COR-L47 (cell line): Measurements from ENCODE around the gene TLCD3A.
"Not testable (repeated sequence)": the region's sequence is repeated elsewhere in the genome, so short reads cannot be mapped to it uniquely, and the experiment has no call there.

Source experiments
- DNase-seq: peaks from one replicate; lab custom pipeline; 2025; lab: John Stamatoyannopoulos, UW

TLCD3A gene

GRCh38 chr17:708132-708531 is 24.3 kb upstream of the TLCD3A start:
- no peak for DNase-seq

DNA sequence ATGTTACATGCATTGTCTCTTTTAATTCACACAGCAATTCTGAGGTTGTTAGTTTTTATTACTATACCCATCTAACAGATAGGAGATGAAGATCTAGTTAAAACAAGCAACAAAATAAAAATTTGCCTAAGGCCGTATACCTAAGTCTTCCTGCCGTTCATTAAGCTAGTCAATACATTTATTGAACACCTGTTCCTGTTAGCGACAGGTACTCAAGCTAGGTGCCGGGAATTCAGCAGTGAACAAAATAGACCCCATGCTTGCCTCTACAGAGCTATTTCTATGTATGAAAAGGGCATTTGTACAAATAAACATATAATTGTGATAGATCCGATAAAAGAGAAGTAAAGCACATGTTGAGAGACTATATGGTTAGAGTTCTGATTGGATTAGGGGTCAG is 14.3 kb upstream of the TLCD3A start:
- no peak for DNase-seq

GRCh38 chr17:720706-721539 is 11.5 kb upstream of the TLCD3A start:
- DNase-seq, result no peak

DNA sequence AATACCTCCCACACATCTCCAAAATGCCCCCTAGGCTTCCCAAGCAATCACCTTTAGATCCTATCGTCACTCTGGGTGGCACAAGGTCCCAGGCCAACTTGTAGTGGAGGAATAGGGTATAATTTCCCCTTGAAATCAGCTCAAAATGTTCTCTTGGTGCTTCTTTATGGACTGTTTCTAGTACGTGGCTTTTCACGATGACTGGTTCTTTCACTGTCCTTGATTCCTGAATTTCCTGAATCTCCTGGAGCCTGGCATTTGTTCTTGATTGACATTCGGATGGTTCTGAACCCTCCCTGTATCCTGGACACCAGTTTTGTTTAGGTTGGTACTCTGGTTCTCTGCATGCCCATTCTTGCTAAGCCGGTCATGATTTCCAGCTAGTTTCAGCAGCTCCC is 10.9 kb upstream of the TLCD3A start:
- DNase-seq, result no peak

- no peak for DNase-seq
Observed at GRCh38 chr17:725084-725483, 7.3 kb upstream of the TLCD3A start.

GRCh38 chr17:725746-726145 is 6.7 kb upstream of the TLCD3A start:
- DNase-seq, result no peak

DNA sequence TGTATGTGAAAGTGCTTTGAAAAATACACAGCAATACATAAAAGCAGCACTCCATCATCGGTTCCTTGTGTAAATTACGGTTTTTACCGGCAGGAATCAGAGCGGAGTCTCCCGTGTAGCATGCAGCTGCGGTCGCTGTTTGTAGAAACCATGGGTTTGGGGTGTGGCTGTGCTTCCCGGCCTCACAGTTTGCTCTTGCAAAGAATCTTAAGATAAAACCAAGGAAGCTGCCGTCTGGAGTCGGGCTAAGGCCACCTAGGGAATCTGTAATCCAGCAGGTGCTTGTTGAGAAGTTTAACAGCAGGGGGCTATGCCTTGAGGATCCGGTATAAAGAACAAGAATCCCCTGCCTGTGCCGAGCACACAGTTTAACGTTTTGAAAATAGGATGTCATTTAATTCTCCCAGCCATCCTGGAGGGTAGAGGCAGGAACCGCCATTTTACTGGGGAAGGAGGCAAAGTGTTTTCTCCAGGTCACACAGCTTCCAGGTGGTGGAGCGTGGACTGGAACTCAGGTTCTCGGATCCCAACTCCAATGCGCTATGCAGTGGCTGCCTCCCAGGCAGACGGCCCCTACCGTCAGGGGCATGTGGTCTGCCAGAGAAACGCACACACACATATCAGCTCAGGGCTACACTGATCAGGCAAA is 6.0 kb upstream of the TLCD3A start:
- DNase-seq, result no peak

- DNase-seq, result no peak
Observed at GRCh38 chr17:728911-729310, 3.5 kb upstream of the TLCD3A start.

- DNase-seq, result no peak
Observed at GRCh38 chr17:731644-732066, 741 bp upstream of the TLCD3A start.

GRCh38 chr17:732902-733720 is 715 bp downstream of the TLCD3A start:
- no peak for DNase-seq

DNA sequence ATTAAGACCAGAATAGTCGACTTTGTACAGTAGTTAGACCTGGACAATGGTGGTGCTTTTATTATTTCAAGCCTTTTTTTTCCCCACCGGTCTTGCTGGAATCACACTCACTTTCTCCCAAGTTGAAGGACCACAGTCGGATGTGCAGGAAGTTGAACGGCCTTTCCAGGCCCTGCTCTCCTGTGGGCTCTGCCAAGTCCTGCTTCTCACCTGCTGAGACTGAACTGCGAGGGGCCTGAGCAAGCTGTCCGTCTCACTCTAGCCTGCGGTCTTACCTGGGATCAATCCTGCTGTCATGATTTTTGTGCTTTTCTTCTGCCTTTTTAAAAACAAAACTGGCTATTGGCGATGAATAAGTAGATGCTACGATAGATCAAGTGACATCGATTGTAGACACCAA is 1.3 kb downstream of the TLCD3A start:
- no peak for DNase-seq

DNA sequence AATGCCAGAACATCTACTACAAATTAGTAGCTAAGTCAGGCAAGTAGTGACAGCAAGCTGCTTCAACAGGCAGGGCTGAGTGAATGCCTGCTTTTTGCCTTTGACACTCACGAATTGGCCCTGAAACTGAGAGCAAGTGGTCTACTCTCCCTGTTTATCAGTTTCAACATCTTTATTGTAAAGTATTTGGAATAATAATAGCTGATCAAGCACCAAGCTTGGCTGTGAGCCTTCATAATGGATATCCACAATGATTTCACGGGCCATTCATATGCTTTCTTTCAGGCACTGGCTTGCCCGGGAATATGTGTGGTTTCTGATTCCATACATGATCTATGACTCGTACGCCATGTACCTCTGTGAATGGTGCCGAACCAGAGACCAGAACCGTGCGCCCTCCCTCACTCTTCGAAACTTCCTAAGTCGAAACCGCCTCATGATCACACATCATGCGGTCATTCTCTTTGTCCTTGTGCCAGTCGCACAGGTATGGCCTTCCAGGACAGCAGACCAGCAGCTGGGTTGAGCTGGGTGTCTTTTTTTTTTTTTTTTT is 5.2 kb downstream of the TLCD3A start:
- no peak for DNase-seq

DNA sequence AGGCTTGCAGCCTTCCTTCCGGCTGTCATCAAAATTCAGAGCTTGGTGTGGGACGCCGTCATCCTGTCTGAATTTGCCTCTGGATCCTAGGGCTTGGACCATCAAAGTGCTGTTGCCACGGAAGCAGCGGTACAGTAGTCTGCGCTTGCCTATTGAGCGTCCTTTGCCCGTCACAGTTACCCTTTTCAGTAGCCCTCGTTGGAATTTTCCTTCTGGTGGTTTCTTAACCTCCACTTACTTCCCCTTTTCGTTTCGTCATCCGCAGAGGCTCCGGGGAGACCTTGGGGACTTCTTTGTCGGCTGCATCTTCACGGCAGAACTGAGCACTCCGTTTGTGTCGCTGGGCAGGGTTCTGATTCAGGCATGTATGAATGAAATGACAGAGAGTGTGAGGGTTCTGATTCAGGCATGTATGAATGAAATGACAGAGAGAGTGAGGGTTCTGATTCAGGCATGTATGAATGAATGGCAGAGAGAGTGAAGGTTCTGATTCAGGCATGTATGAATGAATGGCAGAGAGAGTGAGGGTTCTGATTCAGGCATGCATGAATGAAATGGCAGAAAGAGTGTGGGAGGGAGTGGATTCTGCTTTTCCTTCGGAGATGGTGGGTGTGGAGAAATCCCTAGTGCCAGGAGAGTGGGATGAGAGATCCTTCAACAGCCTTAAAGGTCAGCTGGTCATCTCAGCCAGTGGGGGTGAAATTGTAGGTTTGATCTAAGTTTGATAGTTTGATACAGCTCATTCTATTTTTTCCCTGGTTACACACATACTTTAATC is 8.0 kb downstream of the TLCD3A start:
- no peak for DNase-seq

DNA sequence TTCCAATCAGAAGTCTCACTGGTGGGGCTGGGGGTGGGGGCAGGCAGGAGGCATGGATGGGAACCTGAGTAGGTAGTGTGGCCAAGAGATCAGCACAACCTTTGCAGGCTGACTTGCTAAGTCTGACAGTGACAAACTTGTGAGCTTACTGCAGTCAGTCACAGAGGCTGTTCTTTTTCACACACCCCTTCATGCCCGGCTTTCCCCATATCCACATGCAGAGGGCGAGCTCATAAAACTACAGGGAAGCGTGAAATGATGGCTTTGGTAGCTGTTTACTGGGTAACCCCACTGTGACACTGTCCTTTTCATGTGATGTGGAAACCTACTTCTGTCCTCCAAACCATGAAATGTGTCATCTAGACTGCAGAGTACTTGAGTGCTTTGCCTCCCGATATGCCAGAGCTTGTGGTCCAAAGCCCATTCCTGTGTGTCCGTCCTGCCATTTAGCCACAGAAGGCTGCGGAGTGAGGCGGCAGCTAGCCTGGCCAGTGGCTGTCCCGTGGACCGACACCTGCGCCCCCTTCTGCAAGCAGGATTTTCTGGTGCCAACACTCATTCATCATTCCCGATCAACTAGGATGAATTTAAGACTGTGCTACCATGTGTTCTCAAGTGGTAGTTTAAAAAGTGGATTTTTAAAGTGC is 9.9 kb downstream of the TLCD3A start:
- no peak for DNase-seq

DNA sequence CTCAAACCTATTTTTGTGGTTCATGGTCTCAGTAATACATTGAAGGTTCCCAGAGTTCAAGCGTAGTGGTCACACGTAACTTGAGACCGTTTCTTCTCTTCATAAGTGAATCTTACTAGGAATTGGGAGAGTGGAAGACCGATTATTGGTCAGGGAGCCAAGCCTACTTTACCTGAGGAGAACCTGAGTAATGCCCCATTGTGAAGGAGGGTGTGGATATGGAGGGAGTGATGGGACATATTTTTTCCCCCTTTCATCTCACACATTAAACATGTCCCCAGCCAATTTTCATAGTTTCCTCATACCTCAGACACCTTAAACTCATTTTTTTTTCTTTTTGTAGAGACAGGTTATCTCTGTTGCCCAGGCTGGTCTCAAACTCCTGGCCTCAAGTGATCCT is 10.7 kb downstream of the TLCD3A start:
- DNase-seq, result no peak

GRCh38 chr17:744937-745336 is 12.5 kb downstream of the TLCD3A start:
- no peak for DNase-seq

DNA sequence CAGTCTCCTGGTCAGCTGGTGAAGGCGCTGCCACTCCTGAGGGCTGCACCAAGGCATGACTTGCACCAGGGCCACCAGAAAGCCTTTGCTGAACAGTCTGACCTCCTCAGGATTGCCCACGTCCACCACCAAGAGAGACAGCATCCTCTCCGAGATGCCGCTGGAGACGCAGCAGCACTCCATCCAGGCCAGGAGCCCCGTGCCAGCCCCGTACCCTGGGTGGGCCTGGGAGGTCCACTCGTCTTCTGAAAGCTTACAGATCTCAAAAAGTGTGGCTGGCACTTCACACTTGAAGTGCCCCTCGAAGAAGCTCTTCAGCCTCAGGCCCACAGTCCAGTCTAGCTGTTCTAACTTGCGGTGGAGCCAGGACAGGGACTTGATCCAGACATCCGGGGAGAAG is 13.0 kb downstream of the TLCD3A start:
- no peak for DNase-seq

- no peak for DNase-seq
Observed at GRCh38 chr17:746181-746580, 13.8 kb downstream of the TLCD3A start.

- DNase-seq, result no peak
Observed at GRCh38 chr17:746783-747629, 14.6 kb downstream of the TLCD3A start.

GRCh38 chr17:748604-749003 is 16.2 kb downstream of the TLCD3A start:
- DNase-seq, result not testable (repeated sequence)
